Fibroblast of pulmonary artery (primary cell): Measurements from ENCODE around the gene NCOA6.

Source experiments
- DNase-seq: peaks from one replicate; pipeline ENCODE4 v3.0.0-alpha.2; 2010; ENCODE audit warnings: low read depth
- H3K4me3 ChIP-seq: replicated peaks from 2 replicates; pipeline ENCODE4 v1.5.1; 2011; ENCODE audit warnings: low read depth, mild to moderate bottlenecking, control low read depth, low read length, moderate library complexity
- TF ChIP-seq, protein P1 (sequence below): IDR thresholded peaks from 2 replicates; pipeline ENCODE4 v1.5.1; 2011; ENCODE audit warnings: mild to moderate bottlenecking, control low read depth, low read length, inconsistent platforms; ENCODE audit errors: missing control alignments

Gene NCOA6

GRCh38 chr20:34762031-34762555 lies 63.4 kb downstream of the NCOA6 start:
- no peak overlapping the region for H3K4me3 ChIP-seq
- no peak for DNase-seq
- TF ChIP-seq, protein P1, sequence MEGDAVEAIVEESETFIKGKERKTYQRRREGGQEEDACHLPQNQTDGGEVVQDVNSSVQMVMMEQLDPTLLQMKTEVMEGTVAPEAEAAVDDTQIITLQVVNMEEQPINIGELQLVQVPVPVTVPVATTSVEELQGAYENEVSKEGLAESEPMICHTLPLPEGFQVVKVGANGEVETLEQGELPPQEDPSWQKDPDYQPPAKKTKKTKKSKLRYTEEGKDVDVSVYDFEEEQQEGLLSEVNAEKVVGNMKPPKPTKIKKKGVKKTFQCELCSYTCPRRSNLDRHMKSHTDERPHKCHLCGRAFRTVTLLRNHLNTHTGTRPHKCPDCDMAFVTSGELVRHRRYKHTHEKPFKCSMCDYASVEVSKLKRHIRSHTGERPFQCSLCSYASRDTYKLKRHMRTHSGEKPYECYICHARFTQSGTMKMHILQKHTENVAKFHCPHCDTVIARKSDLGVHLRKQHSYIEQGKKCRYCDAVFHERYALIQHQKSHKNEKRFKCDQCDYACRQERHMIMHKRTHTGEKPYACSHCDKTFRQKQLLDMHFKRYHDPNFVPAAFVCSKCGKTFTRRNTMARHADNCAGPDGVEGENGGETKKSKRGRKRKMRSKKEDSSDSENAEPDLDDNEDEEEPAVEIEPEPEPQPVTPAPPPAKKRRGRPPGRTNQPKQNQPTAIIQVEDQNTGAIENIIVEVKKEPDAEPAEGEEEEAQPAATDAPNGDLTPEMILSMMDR: no peak

DNA sequence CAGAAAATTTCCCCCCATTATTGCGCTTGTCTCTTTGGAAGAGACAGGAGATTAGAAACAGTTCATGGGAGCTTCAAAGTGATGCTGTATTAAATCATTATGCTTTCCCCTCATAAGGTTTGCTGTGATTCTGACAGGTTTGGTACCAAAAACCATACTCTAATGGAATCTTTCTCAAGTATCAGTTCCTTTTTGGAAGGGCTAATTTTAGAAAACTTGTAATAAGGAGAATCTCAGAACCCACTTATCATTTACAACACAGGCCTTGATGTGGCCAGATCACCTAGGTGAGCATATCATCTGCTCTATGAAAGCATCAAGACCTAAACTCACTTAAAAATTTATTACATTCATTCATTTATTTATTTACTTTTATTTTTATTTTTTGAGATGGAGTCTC lies 70.1 kb downstream of the NCOA6 start:
- H3K4me3 ChIP-seq: no peak overlapping the region
- TF ChIP-seq, protein P1: no peak
- DNase-seq: no peak

- TF ChIP-seq, protein P1: no peak
These were observed 70.8 kb downstream of the NCOA6 start for GRCh38 chr20:34754611-34755010.

GRCh38 chr20:34753706-34754461 lies 71.6 kb downstream of the NCOA6 start:
- TF ChIP-seq, protein P1: no peak
- no peak for DNase-seq

More at GRCh38 chr20:34754611-34755010, 70.8 kb downstream of the NCOA6 start:
- H3K4me3 ChIP-seq: no peak overlapping the region
- no peak for DNase-seq

DNA sequence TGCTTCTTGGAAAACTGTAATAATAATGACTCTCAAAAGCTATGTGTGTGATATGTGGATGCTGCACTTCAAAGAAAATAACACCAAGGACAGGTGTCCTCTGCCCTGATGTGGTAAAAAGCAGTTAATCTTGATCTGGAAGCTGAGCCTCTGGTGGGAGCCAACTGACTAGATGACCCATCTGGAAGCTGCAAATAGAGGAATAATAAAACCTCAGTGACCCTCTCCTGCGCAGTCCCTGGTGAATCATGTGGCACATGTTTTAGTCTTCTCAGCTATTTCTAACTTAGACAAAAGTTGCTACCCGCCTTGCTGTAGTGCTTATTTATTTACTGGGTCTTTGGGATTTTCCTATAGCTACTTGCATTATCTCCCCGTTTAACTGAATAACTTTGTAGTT lies 74.0 kb downstream of the NCOA6 start:
- H3K4me3 ChIP-seq: no peak overlapping the region
- DNase-seq: no peak
- TF ChIP-seq, protein P1: no peak

More at GRCh38 chr20:34753706-34754461, 71.6 kb downstream of the NCOA6 start:
- H3K4me3 ChIP-seq: no peak overlapping the region

- TF ChIP-seq, protein P1: no peak
- no peak overlapping the region for H3K4me3 ChIP-seq
- no peak for DNase-seq
These were observed 75.0 kb downstream of the NCOA6 start for GRCh38 chr20:34750484-34750883.

GRCh38 chr20:34748709-34749108 lies 76.7 kb downstream of the NCOA6 start:
- no peak overlapping the region for H3K4me3 ChIP-seq
- no peak for DNase-seq
- TF ChIP-seq, protein P1: no peak
